ENCODE data around the gene IRF4.

- TF ChIP-seq TAF1 (IDR thresholded peaks at IDR 0.05; ENCODE audit: low read depth) (no peak), MAX (IDR thresholded peaks at IDR 0.05) (no peak), FOXM1 (IDR thresholded peaks at IDR 0.05; ENCODE audit: borderline replicate concordance, low read depth) (no peak), YY1 (IDR thresholded peaks at IDR 0.05; ENCODE audit: low read depth) (no peak), CEBPB (IDR thresholded peaks at IDR 0.05) (no peak), EP300 (IDR thresholded peaks at IDR 0.05; ENCODE audit: borderline replicate concordance) (no peak), EGR1 (IDR thresholded peaks at IDR 0.05) (no peak), RAD21 (IDR thresholded peaks at IDR 0.05; ENCODE audit: low read depth) (no peak), NFIC (IDR thresholded peaks at IDR 0.05) (no peak), CREB1 (IDR thresholded peaks at IDR 0.05; ENCODE audit: low read depth) (no peak)
- TF ChIP-seq, protein P1, sequence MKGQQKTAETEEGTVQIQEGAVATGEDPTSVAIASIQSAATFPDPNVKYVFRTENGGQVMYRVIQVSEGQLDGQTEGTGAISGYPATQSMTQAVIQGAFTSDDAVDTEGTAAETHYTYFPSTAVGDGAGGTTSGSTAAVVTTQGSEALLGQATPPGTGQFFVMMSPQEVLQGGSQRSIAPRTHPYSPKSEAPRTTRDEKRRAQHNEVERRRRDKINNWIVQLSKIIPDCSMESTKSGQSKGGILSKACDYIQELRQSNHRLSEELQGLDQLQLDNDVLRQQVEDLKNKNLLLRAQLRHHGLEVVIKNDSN (IDR thresholded peaks at IDR 0.05): no peak
- TF ChIP-seq, protein P2, sequence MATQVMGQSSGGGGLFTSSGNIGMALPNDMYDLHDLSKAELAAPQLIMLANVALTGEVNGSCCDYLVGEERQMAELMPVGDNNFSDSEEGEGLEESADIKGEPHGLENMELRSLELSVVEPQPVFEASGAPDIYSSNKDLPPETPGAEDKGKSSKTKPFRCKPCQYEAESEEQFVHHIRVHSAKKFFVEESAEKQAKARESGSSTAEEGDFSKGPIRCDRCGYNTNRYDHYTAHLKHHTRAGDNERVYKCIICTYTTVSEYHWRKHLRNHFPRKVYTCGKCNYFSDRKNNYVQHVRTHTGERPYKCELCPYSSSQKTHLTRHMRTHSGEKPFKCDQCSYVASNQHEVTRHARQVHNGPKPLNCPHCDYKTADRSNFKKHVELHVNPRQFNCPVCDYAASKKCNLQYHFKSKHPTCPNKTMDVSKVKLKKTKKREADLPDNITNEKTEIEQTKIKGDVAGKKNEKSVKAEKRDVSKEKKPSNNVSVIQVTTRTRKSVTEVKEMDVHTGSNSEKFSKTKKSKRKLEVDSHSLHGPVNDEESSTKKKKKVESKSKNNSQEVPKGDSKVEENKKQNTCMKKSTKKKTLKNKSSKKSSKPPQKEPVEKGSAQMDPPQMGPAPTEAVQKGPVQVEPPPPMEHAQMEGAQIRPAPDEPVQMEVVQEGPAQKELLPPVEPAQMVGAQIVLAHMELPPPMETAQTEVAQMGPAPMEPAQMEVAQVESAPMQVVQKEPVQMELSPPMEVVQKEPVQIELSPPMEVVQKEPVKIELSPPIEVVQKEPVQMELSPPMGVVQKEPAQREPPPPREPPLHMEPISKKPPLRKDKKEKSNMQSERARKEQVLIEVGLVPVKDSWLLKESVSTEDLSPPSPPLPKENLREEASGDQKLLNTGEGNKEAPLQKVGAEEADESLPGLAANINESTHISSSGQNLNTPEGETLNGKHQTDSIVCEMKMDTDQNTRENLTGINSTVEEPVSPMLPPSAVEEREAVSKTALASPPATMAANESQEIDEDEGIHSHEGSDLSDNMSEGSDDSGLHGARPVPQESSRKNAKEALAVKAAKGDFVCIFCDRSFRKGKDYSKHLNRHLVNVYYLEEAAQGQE (IDR thresholded peaks at IDR 0.05; ENCODE audit: low read depth): no peak
These were observed 65.3 kb downstream of the IRF4 start for GRCh38 chr6:456887-457286.
